Neuronal stem cell (in vitro differentiated cells): Measurements from ENCODE around the gene RHOA.
"Not testable (repeated sequence)": the region's sequence is repeated elsewhere in the genome, so short reads cannot be mapped to it uniquely, and the experiment has no call there.

Experiments
- DNase-seq: peaks from one replicate; pipeline ENCODE4 v3.0.0-alpha.2; 2013; ENCODE audit warnings: low spot score
- H2AFZ ChIP-seq: one replicate; pipeline ENCODE4 v1.6.1; 2013; ENCODE audit warnings: mild to moderate bottlenecking, low read length, inconsistent platforms
- H2AK5ac ChIP-seq: 2 replicates; pipeline ENCODE4 v1.6.1; 2013; ENCODE audit warnings: low read depth, mild to moderate bottlenecking, inconsistent platforms, low read length, moderate library complexity, mixed read lengths
- H2BK120ac ChIP-seq: 2 replicates; pipeline ENCODE4 v1.6.1; 2013; ENCODE audit warnings: low read depth, mild to moderate bottlenecking, inconsistent platforms, low read length, moderate library complexity, mixed read lengths
- H2BK12ac ChIP-seq: one replicate; pipeline ENCODE4 v1.6.1; 2013; ENCODE audit warnings: low read length, inconsistent platforms
- H2BK15ac ChIP-seq: 2 replicates; pipeline ENCODE4 v1.6.1; 2013; ENCODE audit warnings: mild to moderate bottlenecking, low read length, inconsistent platforms, mixed read lengths
- H2BK5ac ChIP-seq: one replicate; pipeline ENCODE4 v1.6.1; 2013; ENCODE audit warnings: inconsistent platforms, mild to moderate bottlenecking, low read length, moderate library complexity
- H3K14ac ChIP-seq: one replicate; pipeline ENCODE4 v1.6.1; 2013; ENCODE audit warnings: low read length, inconsistent platforms
- H3K18ac ChIP-seq: 2 replicates; pipeline ENCODE4 v1.6.1; 2013; ENCODE audit warnings: low read length, inconsistent platforms
- H3K23ac ChIP-seq: 2 replicates; pipeline ENCODE4 v1.6.1; 2013; ENCODE audit warnings: low read depth, mild to moderate bottlenecking, mixed read lengths, low read length, inconsistent platforms; ENCODE audit not compliant: poor library complexity
- H3K27ac ChIP-seq: replicated peaks from 3 replicates; pipeline ENCODE4 v1.5.1; 2013; ENCODE audit warnings: low read length, inconsistent platforms
- H3K27me3 ChIP-seq, 3 experiments: 2 replicates each; pipeline ENCODE4 v1.6.1; 2013; ENCODE audit warnings: low read length in 3 of 3, mild to moderate bottlenecking in 2 of 3, inconsistent platforms in 1 of 3, low read depth in 1 of 3, mixed read lengths in 1 of 3, moderate library complexity in 1 of 3; ENCODE audit not compliant: control insufficient read depth in 3 of 3, insufficient read depth in 3 of 3
- H3K36me3 ChIP-seq, 2 donors: replicated peaks in 1 of 2; 2 replicates each; pipeline ENCODE4 v1.6.1; 2013; ENCODE audit warnings: low read length in 2 of 2; ENCODE audit not compliant: control insufficient read depth in 2 of 2, insufficient read depth in 2 of 2
- H3K4ac ChIP-seq: 2 replicates; pipeline ENCODE4 v1.6.1; 2013; ENCODE audit warnings: inconsistent platforms, mild to moderate bottlenecking, low read length, moderate library complexity
- H3K4me1 ChIP-seq, 2 donors: 1 replicate in 1 of 2; 2 replicates in 1 of 2; pipeline ENCODE4 v1.6.1; 2013; ENCODE audit warnings: low read length in 2 of 2, low read depth in 1 of 2; ENCODE audit not compliant: control insufficient read depth in 2 of 2, insufficient read depth in 1 of 2
- H3K4me2 ChIP-seq: one replicate; pipeline ENCODE4 v1.6.1; 2013; ENCODE audit warnings: mild to moderate bottlenecking, low read length, inconsistent platforms; ENCODE audit not compliant: insufficient read depth, poor library complexity, severe bottlenecking
- H3K4me3 ChIP-seq, 2 donors: 2 replicates each; pipeline ENCODE4 v1.5.1; 2013; ENCODE audit warnings: low read length in 2 of 2, mild to moderate bottlenecking in 2 of 2, inconsistent platforms in 1 of 2, moderate library complexity in 1 of 2
- H3K79me1 ChIP-seq: one replicate; pipeline ENCODE4 v1.6.1; 2013; ENCODE audit warnings: low read depth, mild to moderate bottlenecking, inconsistent platforms, low read length, moderate library complexity
- H3K9ac ChIP-seq: one replicate; pipeline ENCODE4 v1.6.1; 2013; ENCODE audit warnings: mild to moderate bottlenecking, low read depth, low read length, inconsistent platforms; ENCODE audit not compliant: poor library complexity
- H3K9me3 ChIP-seq, 2 donors: replicated peaks in 1 of 2; 2 replicates each; pipeline versions ENCODE3 to v1.6.1; 2013; ENCODE audit warnings: low read length in 2 of 2, mild to moderate bottlenecking in 2 of 2, inconsistent platforms in 1 of 2, low read depth in 1 of 2, mixed read lengths in 1 of 2, moderate library complexity in 1 of 2; ENCODE audit not compliant: control insufficient read depth in 2 of 2, insufficient read depth in 1 of 2
- H4K8ac ChIP-seq: one replicate; pipeline ENCODE4 v1.6.1; 2013; ENCODE audit warnings: low read depth, mild to moderate bottlenecking, inconsistent platforms, low read length, moderate library complexity
- H4K91ac ChIP-seq: one replicate; pipeline ENCODE4 v1.6.1; 2013; ENCODE audit warnings: low read length, low read depth, mild to moderate bottlenecking, inconsistent platforms; ENCODE audit not compliant: poor library complexity
- WGBS, 2 donors: extraction: QIAGEN DNeasy Blood & Tissue Kit; methylation state at CpG; one replicate each; pipeline ENCODE4 v1.1.7; 2013; ENCODE audit warnings: missing lambda C conversion rate in 2 of 2, mixed read lengths in 1 of 2; ENCODE audit not compliant: insufficient read length in 2 of 2, insufficient replicate concordance in 1 of 2; ENCODE audit errors: extremely low coverage in 2 of 2; 5-methylcytosine and 5-hydroxymethylcytosine counted together

The RHOA gene

DNA sequence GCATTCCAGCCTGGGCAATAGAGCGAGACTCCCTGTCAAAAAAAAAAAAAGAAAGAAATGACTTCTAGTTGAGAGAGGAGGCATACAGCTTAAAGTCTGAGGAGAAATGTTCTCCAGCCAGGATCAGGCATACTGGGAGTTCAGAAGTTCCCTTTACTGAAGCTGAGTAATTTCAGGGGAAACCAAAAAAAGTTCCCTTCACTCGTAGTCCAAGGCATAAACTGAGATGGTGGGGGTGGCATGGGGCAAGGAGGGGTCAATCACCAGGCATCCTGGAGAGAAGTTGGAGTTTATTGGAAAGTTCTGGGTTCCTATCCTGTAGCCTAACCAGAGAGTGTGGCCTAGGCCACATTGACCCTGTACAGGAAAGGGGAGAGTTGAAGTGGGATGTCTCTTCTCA is 59.5 kb downstream of the RHOA start:
- DNase-seq, result no peak
- WGBS, 2 donors, result no CpG with 5 or more reads among the region's 2 CpGs
- H3K4ac ChIP-seq, result no peak overlapping the region

DNA sequence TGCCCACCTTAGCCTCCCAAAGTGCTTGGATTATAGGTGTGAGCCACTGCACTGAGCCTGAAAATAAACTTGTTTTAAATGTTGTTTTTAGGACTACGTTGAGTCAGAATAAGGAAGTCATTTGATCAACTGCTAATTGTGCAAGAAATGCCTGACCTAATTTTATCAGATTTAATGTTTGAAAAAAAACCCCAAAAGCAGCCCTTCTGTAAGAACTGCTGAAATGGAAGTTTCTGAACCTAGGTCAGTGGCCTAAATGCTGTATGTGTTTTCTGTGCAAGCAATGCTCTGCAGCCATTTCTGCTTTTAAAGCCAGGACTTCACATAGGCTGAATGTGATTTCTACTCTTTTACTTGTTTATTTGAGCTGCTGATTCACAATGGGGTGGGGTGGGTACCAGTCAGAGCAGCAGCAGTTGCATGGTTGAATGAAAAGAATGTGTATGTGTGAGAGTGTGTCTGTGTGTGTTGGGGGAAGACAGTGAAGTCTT is 60.2 kb downstream of the RHOA start:
- Histone ChIP-seq H4K8ac (no peak overlapping the region), H3K4me2 (no peak overlapping the region), H3K9ac (no peak overlapping the region), H2BK12ac (no peak overlapping the region), H3K4me1 (peaks cover 3 to 7% of the 10 kb centered on the region in 2 donors), H3K23ac (no peak overlapping the region), H3K14ac (no peak overlapping the region), H2BK15ac (no peak overlapping the region), H2AFZ (peak overlapping the region; percentile 83), H3K27me3 (no peaks in the 10 kb centered on the region), H2BK120ac (no peak overlapping the region), H3K4ac (no peak overlapping the region), H2BK5ac (no peak overlapping the region), H2AK5ac (no peak overlapping the region), H3K18ac (no peak overlapping the region), H3K4me3 (no peak overlapping the region), H3K36me3 (peaks cover 9 to 12% of the 10 kb centered on the region in 2 donors), H4K91ac (no peak overlapping the region), H3K27ac (peak overlapping the region; percentile 23), H3K79me1 (peaks cover 1% of the 10 kb centered on the region), H3K9me3 (peaks cover 0 to 4% of the 10 kb centered on the region in 2 donors)
- DNase-seq, result no peak
- no CpG with 5 or more reads among the region's 1 CpG for WGBS, 2 donors

More for the DNA sequence above, 59.5 kb downstream of the RHOA start:
- no peak overlapping the region for H2BK15ac ChIP-seq
- no peak overlapping the region for H3K27ac ChIP-seq
- peaks cover 0 to 4% of the 10 kb centered on the region in 2 donors for H3K9me3 ChIP-seq
- peaks cover 3 to 7% of the 10 kb centered on the region in 2 donors for H3K4me1 ChIP-seq
- H4K8ac ChIP-seq, result no peak overlapping the region
- H3K18ac ChIP-seq, result no peak overlapping the region
- H3K23ac ChIP-seq, result no peak overlapping the region
- H2BK12ac ChIP-seq, result no peak overlapping the region
- no peak overlapping the region for H3K4me2 ChIP-seq
- no peak overlapping the region for H2AK5ac ChIP-seq
- H3K36me3 ChIP-seq, result peaks cover 9 to 18% of the 10 kb centered on the region in 2 donors
- H3K79me1 ChIP-seq, result peaks cover 1% of the 10 kb centered on the region
- H3K14ac ChIP-seq, result no peak overlapping the region
- H4K91ac ChIP-seq, result no peak overlapping the region
- H2BK120ac ChIP-seq, result no peak overlapping the region
- no peak overlapping the region for H3K9ac ChIP-seq
- H2BK5ac ChIP-seq, result no peak overlapping the region
- H2AFZ ChIP-seq, result peak overlapping the region; percentile 83
- H3K4me3 ChIP-seq, result no peak overlapping the region
- H3K27me3 ChIP-seq, result no peaks in the 10 kb centered on the region

DNA sequence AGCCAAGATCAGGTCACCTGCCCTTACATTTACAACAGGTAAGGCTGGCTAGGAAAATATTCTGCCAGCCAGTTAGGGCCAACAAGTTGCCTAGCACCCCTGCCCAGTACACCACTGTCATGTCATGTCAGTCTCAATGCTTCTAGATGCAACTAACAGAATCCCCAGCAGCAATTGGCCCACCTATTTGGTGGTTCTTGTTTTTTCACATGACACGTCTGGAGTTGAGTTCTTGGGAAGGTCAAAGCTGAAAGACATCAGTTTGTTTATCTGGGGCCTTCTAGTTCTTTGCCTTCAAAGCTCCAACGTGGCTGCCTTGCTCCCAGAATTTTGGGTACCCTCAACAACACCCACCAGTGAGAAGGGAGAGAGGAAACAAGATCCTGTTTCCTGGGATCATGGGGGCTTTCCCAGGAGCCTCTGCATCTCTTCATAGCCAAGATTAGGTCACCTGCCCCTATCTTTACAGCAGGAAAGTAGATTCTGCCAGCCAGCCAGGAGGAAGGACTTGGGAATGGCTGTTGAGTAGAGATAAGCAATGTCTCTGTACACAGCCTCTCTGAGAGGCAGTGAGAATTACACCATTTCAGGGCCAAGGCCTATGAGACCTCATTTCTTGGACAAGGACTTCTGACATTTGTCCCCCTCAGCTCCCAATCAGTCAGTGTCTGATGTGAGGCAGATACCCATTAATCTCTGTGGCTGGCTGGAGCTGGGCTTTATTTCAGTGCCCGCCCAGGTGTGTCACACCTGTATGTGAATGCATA is 62.2 kb downstream of the RHOA start:
- Histone ChIP-seq H3K4ac (no peak overlapping the region), H3K9me3 (no peaks in the 10 kb centered on the region), H3K23ac (no peak overlapping the region), H4K91ac (no peak overlapping the region), H2BK120ac (no peak overlapping the region), H2AFZ (no peak overlapping the region), H2BK15ac (no peak overlapping the region), H3K36me3 (no peaks in the 10 kb centered on the region), H3K27me3 (no peaks in the 10 kb centered on the region), H2AK5ac (no peak overlapping the region), H3K14ac (no peak overlapping the region), H3K9ac (peak overlapping the region; percentile 16), H3K4me1 (peaks cover 3 to 7% of the 10 kb centered on the region in 2 donors), H4K8ac (no peak overlapping the region), H2BK5ac (no peak overlapping the region), H3K4me3 (no peak overlapping the region), H3K4me2 (no peak overlapping the region), H3K27ac (no peak overlapping the region), H2BK12ac (no peak overlapping the region), H3K18ac (no peak overlapping the region), H3K79me1 (peaks cover 1% of the 10 kb centered on the region)
- no CpG with 5 or more reads among the region's 3 CpGs for WGBS, 2 donors
- DNase-seq, result no peak

DNA sequence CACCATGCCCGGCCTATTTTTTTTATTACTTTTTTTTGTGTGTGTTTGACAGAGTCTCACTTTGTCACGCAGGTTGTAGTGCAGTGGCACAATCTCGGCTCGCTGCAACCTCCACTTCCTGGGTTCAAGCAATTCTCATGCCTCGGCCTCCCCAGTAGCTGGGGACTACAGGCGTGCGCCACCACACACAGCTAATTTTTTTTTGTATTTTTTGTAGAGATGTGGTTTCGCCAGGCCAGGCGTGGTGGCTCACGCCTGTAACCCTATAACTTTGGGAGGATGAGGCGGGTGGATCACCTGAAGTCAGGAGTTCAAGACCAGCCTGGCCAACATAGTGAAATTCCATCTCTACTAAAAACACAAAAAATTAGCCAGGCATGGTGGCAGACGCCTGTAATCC is 63.4 kb downstream of the RHOA start:
- H3K18ac ChIP-seq, H3K36me3 ChIP-seq, H3K27ac ChIP-seq, H2AFZ ChIP-seq, H2AK5ac ChIP-seq, H2BK5ac ChIP-seq, H2BK12ac ChIP-seq, H3K14ac ChIP-seq, H3K4me3 ChIP-seq, H3K4ac ChIP-seq, H2BK15ac ChIP-seq, H3K9me3 ChIP-seq, H3K79me1 ChIP-seq, H3K27me3 ChIP-seq, H3K23ac ChIP-seq, H3K4me2 ChIP-seq, H2BK120ac ChIP-seq, H4K8ac ChIP-seq, H3K9ac ChIP-seq, H4K91ac ChIP-seq, H3K4me1 ChIP-seq, DNase-seq: not testable (repeated sequence)
- no CpG with 5 or more reads among the region's 12 CpGs for WGBS, 2 donors
